HG02938 (cell line): ENCODE data around the gene STK11.
"Not testable (repeated sequence)": the region's sequence is repeated elsewhere in the genome, so short reads cannot be mapped to it uniquely, and the experiment has no call there.

Experiments
- ATAC-seq: cut with Tn5 transposase; IDR thresholded peaks from one replicate; pipeline ENCODE4 v1.9.1; 2021; ENCODE audit warnings: mild to moderate bottlenecking, moderate library complexity; ENCODE audit not compliant: unreplicated experiment

STK11 gene

DNA sequence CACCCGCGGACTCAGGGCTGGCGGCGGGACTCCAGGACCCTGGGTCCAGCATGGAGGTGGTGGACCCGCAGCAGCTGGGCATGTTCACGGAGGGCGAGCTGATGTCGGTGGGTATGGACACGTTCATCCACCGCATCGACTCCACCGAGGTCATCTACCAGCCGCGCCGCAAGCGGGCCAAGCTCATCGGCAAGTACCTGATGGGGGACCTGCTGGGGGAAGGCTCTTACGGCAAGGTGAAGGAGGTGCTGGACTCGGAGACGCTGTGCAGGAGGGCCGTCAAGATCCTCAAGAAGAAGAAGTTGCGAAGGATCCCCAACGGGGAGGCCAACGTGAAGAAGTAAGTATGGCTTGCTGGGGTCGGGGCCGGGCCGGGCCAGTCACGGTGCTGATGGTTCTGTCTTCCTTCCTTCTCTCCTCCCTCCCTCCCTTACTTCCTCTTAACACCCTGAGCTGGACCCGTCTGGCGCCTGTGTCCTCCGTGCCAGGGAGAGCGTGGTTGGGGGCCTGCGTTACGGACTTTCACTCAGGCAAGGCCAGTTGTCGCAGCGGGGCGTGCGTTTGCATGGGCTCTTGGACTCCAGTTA lies 1.4 kb downstream of the STK11 start:
- ATAC-seq, result no peak

DNA sequence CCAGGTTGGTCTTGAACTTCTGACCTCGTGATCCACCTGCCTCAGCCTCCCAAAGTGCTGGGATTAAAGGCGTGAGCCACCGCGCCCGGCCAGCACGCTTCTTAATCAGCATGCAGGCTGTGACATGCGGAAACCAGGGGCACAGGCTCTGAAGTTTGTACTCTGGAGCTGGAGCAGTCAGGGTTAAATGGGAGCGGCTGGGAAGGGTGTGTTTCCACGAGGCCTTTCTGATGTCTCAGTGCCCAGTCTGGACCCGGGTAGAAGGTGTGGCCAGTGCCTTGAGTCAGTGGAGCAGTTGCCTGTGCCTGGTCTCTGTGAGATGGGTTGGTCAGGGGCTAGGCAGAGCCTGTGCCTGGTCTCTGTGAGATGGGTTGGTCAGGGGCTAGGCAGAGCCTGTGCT lies 3.3 kb downstream of the STK11 start:
- not testable (repeated sequence) for ATAC-seq

DNA sequence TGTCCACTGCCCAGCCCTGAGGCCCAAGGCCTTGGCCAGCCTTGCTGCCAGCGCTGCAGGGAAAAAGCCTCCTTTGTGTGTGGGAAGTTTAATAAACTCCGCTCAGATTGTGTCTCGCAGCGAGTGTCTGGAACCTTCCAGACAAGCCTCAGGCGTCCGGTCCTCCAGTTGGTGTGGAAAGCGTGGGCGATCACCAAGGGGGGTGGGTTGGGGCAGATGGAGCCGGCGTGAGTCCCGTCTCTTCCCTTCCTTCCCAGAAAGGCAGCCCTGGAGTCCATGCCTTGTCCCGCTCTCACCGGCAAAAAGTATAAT lies 4.6 kb downstream of the STK11 start:
- no peak for ATAC-seq

DNA sequence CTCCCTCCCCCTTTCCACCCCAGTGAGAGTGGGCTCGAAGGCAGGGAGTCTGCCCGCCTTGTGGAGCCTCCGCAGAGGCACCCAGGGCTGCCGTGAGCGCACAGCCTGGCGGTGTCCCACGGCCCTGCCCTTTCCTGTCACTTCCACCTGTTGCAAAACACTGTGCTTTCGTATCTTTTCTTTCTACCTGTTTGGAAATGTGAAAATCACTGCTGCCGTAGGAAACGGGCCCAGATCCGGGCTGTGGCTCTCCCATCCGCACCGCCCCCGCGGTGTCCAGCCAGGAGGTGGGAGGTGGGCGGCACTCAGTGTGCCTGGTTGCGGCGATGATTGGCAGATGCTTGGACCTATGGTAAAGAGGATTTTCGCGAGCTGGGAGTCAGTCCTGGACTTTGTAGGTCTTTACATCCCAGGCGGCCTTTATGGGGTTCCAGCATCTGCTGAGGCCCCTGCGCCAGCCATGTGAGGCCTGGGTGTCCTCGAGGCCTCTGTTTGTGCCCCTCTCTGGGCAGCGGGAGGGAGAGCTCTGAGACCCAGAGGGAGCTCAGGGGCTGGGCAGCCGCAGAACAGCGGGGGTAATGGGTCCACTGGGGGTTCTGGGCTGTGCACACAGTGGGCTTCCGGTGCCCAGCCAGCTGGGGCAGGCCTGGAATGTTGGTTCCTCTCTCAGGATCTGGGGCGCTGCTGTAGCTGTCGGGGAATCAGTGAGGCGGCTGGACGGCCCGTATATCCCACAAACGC lies 6.1 kb downstream of the STK11 start:
- no peak for ATAC-seq

DNA sequence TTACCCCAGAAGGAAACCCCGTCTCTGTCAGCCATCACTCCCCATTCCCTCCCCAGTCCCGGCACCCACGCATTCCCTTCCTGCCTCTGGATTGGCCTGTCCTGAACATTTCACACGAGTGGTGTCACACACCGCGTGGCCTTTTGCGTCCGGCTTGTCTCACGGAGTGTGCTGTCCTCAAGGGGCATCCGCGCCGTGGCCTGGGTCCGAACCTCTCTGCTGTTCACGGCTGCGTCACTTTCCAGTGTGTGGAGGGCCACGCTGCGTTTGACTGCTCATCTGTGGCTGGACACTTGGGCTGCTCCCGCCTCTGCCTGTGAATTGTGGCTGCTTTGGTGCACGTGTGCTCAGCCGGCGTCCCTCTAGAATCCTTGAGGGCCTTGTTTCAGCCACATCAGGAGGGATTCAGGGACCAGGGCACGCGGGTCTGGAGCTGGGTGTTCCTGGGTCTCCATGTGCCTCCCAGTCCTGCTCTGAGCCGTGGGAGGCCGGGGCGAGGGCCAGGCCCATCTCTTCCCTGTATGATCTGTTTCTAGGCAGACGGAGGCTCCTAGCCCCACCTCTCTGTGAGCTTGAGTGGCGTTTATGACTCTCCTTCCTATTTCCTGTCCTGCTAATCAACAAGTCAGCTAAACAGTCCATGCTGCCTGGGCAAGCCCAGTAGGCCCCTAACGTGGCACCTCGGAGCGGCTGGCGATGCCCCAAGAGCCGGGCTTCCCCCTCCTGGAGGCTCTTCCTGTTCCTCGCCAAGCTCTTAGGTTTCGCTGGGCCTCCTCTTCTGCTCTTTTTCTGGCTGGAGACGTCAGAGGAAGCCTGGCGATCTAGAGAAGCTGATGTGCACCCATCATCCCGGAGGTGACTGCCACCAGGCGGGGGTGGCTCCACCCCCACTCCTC lies 8.1 kb downstream of the STK11 start:
- ATAC-seq, result no peak

DNA sequence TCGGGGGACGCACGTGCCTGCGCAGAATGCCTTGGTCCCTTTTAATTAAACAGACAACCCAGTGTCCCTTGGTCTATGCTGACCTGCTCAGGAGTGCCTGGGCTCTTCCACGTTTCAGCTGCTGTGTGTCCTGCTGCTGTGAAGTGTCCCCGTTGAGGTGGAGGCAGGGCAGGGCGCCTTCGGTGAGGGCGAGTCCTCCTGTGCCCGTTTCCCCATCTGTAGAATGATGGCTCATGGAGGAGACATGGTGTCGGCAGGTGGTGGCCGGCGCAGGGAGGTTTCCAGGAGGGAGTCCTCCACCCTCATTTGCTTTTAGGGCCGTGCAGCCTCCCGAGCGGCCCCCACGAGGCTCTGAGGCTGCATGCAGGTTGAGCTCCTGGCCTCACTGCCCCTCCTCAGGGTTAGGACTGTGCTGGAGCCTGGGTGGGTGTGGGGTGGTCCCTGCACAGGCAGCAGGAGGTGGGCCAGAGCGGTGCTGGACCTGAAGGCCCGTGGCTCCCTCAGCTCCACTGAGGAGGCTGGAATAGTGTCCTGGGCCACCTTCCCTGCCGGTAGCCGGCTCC lies 8.8 kb downstream of the STK11 start:
- no peak for ATAC-seq

DNA sequence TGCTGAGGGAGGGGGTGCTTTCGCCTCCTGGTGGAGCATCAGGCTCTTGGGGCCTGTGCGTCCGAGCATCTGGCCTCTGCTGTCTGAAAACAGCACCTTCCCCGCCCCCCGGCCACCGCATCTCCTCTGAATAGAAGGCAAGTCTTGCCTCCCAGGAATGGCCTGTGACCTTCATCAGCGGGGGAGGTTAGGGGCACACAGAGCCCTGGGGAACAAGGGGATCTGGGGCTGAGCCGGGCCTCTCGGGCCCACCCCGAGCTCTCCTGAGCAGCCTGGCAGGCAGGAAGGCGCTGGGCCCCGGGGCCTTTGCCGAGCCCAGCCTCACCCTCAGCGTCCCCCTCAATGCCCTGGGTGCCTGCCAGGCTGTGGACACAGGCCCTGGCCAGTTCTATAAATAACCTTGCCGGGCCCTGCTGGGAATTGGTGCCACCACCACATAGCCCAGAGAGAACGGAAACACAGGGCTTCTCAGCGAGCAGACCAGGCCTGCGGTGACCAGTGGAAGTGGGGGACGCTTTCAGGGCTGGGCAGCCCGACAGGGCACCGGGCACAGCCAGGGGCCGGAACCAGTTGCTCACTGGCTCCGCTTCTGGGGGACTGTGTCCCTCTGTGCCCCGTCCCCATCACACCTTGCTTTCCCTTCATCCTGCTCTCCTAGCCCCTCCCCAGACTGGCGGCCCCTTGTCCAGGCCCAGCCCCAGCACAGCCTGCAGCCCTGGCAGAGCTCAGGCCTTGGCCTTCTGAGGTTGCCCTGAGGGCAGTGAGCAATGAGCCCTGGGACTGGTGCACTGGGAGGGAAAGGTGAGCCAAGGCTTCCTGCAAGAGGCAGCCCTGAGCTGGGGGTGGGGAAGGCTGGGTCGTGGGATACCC lies 9.5 kb downstream of the STK11 start:
- no peak for ATAC-seq

DNA sequence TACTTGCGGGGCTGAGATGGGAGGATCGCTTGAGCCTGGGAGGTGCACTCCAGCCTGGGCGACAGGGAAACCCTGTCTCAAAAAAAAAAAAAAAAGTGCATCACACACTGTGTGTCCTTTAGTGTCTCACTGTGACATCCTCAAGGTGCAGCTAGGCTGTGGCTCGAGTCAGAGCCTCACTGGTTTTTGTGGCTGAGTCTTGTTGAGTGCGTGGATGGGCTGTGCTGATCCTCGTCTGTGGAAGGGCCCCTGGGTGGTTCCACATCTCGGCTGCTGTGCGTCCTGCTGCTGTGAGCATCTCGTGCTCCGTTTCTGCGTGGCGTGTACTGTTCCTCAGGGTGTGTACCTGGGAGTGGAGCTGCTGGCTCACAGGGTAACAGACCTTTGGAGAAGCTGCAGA lies 11.2 kb downstream of the STK11 start:
- no peak for ATAC-seq

DNA sequence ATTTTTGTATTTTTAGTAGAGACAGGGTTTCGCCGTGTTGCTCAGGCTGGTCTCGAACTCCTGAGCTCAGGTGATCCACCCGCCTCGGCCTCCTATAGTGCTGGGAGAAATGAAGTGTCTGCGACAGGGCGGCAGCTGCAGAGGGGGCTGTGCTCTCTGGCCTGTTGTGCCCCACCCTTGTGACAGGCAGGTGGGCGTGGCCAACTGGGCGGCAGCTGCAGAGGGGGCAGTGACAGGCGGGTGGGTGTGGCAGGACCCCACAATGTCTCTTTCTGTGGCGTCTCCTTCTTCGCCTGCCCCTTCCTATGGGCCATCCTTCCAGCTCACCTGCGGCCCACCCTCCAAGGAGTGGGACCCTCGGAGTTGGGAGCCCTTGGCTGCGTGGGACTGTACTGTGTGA lies 11.8 kb downstream of the STK11 start:
- no peak for ATAC-seq

DNA sequence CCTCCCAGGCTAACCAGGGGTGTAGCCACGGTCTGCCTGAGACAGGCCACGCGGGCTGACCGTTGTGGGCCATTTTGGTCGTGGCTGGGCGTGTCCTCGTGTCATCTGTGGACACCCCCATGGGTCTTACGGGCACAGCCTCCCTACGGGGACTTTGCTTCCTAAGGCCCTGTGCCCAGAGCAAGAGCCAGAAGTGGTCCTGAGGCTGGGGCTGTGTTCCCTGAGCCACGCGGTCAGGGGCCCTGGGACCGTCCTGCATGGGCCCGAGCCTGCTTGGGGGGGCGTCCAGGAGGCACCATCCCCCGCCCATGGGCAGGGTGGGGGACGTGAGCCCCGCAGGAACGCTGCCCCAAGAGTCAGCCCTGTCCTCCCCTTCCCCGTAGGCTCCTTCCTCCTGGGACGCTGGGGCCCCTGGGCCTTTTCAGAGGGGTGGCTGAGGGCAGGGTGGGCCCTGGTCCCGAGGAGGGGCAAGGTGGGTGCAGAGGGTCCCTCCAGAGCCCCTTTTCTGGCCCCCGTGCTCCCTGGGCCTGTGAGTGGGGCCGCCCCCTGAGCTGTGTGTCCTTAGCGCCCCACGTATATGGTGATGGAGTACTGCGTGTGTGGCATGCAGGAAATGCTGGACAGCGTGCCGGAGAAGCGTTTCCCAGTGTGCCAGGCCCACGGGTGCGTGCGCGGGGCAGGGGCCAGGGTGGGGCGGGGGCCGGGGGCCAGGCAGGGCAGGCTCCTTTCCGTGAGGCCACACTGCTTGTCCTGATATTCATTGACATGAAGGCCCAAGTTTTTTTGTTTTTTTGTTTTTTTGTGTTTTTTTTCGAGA lies 13.4 kb downstream of the STK11 start:
- ATAC-seq, result no peak

DNA sequence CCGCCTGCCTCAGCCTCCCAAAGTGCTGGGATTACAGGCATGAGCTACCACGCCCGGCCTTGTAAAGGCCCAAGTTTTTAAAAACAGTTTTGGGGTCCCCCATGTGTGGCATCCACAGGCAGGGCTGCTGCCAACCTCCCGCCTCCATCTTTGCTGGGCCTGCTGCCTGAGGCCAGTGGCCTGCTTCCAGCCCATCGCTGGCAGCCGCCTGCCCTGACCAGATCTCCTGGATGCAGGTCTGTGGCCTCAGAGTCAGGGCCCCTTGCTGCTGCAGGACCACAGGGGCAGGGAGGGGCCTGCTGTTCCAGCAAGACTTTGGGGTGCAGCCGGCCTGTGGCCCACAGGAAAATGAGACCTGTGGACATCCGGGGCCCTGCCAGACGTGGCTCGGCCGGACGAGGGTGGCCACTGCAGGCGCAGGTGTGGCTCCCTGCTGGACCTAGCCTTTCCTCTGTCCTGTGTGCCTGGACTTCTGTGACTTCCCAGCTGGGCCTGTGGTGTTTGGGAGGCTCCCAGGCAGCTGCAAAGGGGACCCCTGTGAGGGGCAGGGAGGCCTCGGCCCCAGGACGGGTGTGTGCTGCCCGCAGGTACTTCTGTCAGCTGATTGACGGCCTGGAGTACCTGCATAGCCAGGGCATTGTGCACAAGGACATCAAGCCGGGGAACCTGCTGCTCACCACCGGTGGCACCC lies 14.4 kb downstream of the STK11 start:
- no peak for ATAC-seq

DNA sequence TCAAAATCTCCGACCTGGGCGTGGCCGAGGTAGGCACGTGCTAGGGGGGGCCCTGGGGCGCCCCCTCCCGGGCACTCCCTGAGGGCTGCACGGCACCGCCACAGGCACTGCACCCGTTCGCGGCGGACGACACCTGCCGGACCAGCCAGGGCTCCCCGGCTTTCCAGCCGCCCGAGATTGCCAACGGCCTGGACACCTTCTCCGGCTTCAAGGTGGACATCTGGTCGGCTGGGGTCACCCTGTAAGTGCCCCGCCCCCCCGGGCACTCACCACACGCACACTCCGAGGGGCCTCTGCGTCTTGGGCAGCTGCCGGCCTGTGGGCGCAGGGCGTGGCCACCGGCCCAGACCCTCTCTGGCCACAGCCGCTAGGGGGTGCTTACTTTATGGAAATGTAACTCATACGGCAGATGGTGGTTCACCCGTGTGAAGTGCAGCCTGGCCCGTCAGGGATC lies 14.9 kb downstream of the STK11 start:
- ATAC-seq, result no peak

DNA sequence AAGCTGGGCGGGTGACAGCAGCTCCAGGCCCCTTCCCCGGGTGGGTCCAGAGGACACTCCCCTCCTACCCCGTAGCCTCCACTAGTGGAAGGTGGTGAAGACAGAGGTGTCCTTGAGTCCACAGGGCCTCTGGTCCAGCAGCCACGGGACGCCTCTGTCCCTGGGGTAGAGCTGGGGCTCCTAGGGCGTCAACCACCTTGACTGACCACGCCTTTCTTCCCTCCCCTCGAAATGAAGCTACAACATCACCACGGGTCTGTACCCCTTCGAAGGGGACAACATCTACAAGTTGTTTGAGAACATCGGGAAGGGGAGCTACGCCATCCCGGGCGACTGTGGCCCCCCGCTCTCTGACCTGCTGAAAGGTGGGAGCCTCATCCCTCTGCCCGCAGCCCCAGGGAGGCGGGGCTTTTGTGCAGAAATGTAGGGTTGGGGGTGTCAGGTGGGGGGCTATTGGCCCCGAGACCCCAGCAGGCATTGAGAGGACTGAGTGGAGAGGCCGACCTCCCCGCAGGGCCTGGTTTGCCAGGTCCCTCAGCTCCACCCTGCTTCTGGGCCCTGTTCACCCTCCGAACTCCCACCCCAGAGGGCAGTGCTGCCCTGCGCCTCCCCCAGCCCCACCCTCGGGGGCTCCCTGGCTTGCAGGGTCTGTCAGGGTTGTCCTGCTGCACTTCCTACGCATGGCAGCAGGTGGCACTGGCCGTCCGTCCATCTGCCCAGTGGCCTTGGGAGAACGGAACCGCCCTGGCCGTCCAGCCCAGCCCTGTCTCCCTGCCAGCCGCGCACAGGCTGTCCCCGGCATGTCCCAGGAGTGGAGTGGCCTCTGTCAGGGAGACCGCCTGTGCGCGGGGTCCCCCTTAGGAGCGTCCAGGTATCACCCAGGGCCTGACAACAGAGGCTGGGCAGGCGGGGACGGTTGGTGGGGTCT lies 15.7 kb downstream of the STK11 start:
- ATAC-seq, result no peak

DNA sequence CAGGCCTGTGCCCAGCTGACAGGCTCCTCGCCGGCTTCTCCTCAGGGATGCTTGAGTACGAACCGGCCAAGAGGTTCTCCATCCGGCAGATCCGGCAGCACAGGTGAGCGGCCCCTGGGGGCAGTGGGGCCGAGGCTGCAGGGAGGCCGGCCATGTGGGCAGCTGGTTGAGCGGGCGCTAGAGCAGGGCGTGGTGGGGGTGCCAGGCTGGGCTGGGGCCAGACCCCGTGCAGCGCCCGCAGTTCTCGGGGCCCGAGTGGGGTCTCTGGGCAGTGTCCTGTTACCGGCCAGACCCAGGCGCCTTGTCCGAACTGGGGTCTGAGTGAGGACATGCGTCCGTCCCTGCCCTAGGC lies 16.3 kb downstream of the STK11 start:
- no peak for ATAC-seq

DNA sequence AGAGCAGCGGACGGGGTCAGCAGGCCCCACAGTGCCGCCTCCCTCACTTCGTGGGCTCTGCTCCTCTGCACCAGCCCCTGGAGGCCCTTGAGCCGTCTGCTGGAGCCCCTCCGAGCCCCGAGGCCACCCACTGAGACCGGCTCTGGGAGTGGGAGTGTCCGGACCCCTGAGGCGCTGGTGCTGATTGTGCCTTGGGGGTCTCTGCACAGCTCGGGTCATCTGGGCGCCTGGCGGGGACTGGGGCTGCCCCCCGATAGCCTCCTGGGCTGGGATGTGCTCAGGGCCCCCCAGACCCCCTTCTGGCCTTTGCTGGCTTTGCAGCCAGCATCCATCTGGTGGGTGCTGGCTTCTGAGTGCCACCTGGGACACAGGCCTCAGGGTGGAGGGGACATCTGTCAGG lies 16.8 kb downstream of the STK11 start:
- ATAC-seq, result no peak

DNA sequence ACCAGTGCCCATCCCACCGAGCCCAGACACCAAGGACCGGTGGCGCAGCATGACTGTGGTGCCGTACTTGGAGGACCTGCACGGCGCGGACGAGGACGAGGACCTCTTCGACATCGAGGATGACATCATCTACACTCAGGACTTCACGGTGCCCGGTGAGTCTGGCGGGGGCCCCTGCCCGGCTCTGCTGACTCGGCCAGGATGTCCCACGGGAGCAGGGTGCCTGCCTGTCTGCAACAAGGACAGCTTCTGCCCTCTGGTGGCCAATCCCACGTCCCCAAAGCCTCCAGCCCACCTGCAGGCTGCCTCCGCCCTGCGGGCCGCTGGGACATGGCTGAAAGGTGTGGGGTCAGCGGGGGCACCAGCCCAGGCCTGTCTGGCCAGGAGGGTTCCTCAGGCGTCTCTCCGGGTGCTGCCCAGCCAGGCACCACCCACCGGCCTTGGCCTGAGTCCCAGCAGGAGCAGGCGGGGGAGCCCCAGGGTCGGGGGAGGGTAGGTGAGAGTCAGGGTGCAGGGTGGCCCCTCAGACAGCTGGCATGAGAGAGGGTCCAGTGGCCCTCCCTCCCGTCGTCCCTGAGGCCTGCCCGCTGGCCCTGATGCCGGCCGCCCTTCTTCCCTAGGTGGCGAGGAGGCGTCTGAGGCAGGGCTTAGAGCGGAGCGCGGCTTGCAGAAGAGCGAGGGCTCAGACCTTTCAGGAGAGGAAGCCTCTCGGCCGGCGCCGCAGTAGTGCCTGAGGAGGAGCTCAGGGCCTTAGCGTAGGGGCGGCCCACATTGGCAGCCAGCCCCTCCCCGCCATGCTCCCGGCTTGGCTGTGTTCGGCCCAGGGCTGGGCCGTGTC lies 17.7 kb downstream of the STK11 start:
- ATAC-seq, result no peak

DNA sequence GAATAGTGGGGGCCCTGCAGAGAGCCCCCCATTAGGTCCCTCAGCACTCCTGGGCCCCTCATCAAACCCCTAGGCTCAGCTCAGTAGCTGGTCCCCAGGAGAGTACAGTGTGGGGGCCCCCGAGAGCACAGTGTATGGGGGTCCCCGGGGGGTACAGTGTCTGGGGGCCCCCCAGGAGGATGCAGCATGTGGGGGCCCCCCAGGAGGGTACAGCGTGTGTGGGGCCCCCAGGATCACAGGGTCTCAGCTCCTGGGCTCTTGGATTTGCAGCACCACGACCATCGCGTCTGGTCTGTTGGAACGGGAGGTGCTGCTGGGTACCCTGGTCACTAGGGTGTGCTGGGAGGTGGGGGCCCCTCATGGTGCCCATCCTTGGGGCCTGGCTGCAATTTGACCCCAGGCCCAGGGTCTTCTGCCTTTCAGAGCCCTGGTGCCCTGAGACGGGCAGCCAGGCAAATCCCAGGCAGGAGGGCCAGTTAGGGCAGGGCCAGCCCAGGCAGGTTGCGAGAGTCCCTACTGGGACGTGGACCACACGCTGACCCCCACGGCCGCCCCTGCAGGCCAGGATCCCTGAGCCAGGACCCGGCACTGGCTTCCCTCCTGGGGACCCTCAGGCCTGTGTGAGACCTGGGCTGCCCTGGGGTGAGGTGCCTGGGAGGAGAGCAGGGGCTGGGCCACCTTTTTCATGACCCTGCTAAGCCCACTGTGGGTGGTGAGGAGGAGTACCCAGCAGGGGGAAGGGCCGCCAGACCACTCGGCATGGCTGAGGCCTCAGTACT lies 18.7 kb downstream of the STK11 start:
- no peak for ATAC-seq
